Tibial artery (tissue), 4 donors: ENCODE data around the gene GAK.

Experiments used
- DNase-seq, 2 donors: peaks; one replicate each; pipeline ENCODE4 v3.0.0-alpha.2; 2019
- H3K27ac ChIP-seq, 2 donors: fragments of 200-600 bp; sonication (generic) in 1 of 2; 1 replicate in 1 of 2; 2 replicates in 1 of 2; pipeline ENCODE4 v1.5.1; 2018 to 2019; ENCODE audit warnings: mild to moderate bottlenecking in 1 of 2
- H3K27me3 ChIP-seq, 2 donors: fragments of 200-600 bp; sonication (generic) in 1 of 2; one replicate each; pipeline versions ENCODE4 v1.5.1 to v1.6.0; 2016 to 2019
- H3K36me3 ChIP-seq, 3 donors: fragments of 200-600 bp; sonication (generic) in 2 of 3; one replicate each; pipeline ENCODE4 v1.5.1; 2016 to 2019; ENCODE audit warnings: mild to moderate bottlenecking in 2 of 3
- H3K4me1 ChIP-seq, 4 donors: fragments of 200-600 bp; sonication (generic) in 2 of 4; 1 replicate in 3 of 4; 2 replicates in 1 of 4; pipeline ENCODE4 v1.5.1; 2016 to 2019
- H3K4me3 ChIP-seq, 2 donors: fragments of 200-600 bp; sonication (generic) in 1 of 2; 1 replicate in 1 of 2; 2 replicates in 1 of 2; pipeline ENCODE4 v1.5.1; 2018 to 2019; ENCODE audit warnings: mild to moderate bottlenecking in 2 of 2
- H3K9me3 ChIP-seq, 3 donors: fragments of 200-600 bp; sonication (generic) in 1 of 3; one replicate each; pipeline ENCODE4 v1.5.1; 2016 to 2019
- CTCF ChIP-seq, 2 experiments: fragments of 200-600 bp in 1 of 2; fragments of 450-650 bp in 1 of 2; IDR thresholded peaks; one replicate each; pipeline ENCODE4 v1.5.1; 2017 to 2019; ENCODE audit warnings: antibody characterized with exemption in 2 of 2, mild to moderate bottlenecking in 1 of 2, moderate library complexity in 1 of 2
- intact Hi-C: fragments of 100-400 bp; cut with DNase I; formaldehyde crosslinking; loops from one replicate; pipeline ENCODE4 v1.15.0; 2023; ENCODE audit warnings: low total_unique reads

Gene GAK

GRCh38 chr4:898869-899555 lies 33.1 kb downstream of the GAK start:
- no peak overlapping the region for H3K4me3 ChIP-seq
- H3K36me3 ChIP-seq, result peaks cover 13 to 83% (median 59%) of the 10 kb centered on the region in 3 donors
- no peaks in the 10 kb centered on the region for H3K4me1 ChIP-seq
- no peaks in the 10 kb centered on the region for H3K9me3 ChIP-seq
- H3K27me3 ChIP-seq, result no peaks in the 10 kb centered on the region
- no peak for TF ChIP-seq CTCF (IDR thresholded peaks at IDR 0.05)
- no peak overlapping the region for H3K27ac ChIP-seq
- no peak for DNase-seq
- intact Hi-C loops, result no loop called here

GRCh38 chr4:898123-898522 lies 34.0 kb downstream of the GAK start:
- Histone ChIP-seq H3K9me3 (no peaks in the 10 kb centered on the region), H3K36me3 (peaks cover 22 to 83% (median 59%) of the 10 kb centered on the region in 3 donors), H3K27me3 (no peaks in the 10 kb centered on the region), H3K4me3 (no peak overlapping the region), H3K4me1 (no peaks in the 10 kb centered on the region), H3K27ac (no peak overlapping the region)
- intact Hi-C loops, result no loop called here
- DNase-seq, result no peak
- TF ChIP-seq CTCF (IDR thresholded peaks at IDR 0.05), result no peak

- no peak for TF ChIP-seq CTCF (IDR thresholded peaks at IDR 0.05)
- Histone ChIP-seq H3K36me3 (peaks cover 31 to 89% (median 62%) of the 10 kb centered on the region in 3 donors), H3K4me3 (no peak overlapping the region), H3K27me3 (no peaks in the 10 kb centered on the region), H3K27ac (no peak overlapping the region), H3K4me1 (no peaks in the 10 kb centered on the region), H3K9me3 (no peaks in the 10 kb centered on the region)
- intact Hi-C loops, result no loop called here
- DNase-seq, result no peak
These were observed 35.5 kb downstream of the GAK start for GRCh38 chr4:896630-897029.

GRCh38 chr4:896216-896615 lies 35.9 kb downstream of the GAK start:
- no peaks in the 10 kb centered on the region for H3K4me1 ChIP-seq
- H3K27ac ChIP-seq, result no peak overlapping the region
- H3K36me3 ChIP-seq, result peaks cover 31 to 89% (median 62%) of the 10 kb centered on the region in 3 donors
- no peak for DNase-seq
- intact Hi-C loops, result no loop called here
- H3K27me3 ChIP-seq, result no peaks in the 10 kb centered on the region
- no peak overlapping the region for H3K4me3 ChIP-seq
- no peak for TF ChIP-seq CTCF (IDR thresholded peaks at IDR 0.05)
- H3K9me3 ChIP-seq, result no peaks in the 10 kb centered on the region

- H3K27ac ChIP-seq, result no peak overlapping the region
- no peak for DNase-seq
- no peaks in the 10 kb centered on the region for H3K4me1 ChIP-seq
- TF ChIP-seq CTCF (IDR thresholded peaks at IDR 0.05), result no peak
- intact Hi-C loops, result no loop called here
- peaks cover 31 to 89% (median 62%) of the 10 kb centered on the region in 3 donors for H3K36me3 ChIP-seq
- no peaks in the 10 kb centered on the region for H3K27me3 ChIP-seq
- no peaks in the 10 kb centered on the region for H3K9me3 ChIP-seq
- H3K4me3 ChIP-seq, result no peak overlapping the region
These were observed 36.5 kb downstream of the GAK start for GRCh38 chr4:895596-895995.
